ENCODE results near the gene MPG.

GRCh38 chr16:42691-43090, 35.3 kb upstream of the MPG start:
- TF ChIP-seq REST (IDR thresholded peaks at IDR 0.05), result no peak
- no peak for TF ChIP-seq CTCF (IDR thresholded peaks at IDR 0.05)
- TF ChIP-seq E2F6 (IDR thresholded peaks at IDR 0.05; ENCODE audit: borderline replicate concordance, low read depth), result no peak
- TF ChIP-seq KDM5A (IDR thresholded peaks at IDR 0.05), result no peak
- TF ChIP-seq NFE2L2 (conservative IDR thresholded peaks at IDR 0.05; ENCODE audit: low read length), result no peak
- no peak for TF ChIP-seq HES2 (IDR thresholded peaks at IDR 0.05)
